ENCODE measurements around the gene DRICH1.
A peak's percentile ranks its signal among the peaks of the same experiment; 100 is the strongest.

The DRICH1 gene

GRCh38 chr22:23565915-23566704, 66.0 kb downstream of the DRICH1 start:
- Histone ChIP-seq H2AFZ (ENCODE audit: insufficient read depth, low read length, poor library complexity) (no peak overlapping the region), H3K79me1 (ENCODE audit: low read length) (no peaks in the 10 kb centered on the region), H4K91ac (ENCODE audit: low read depth, low read length) (no peak overlapping the region), H3K18ac (ENCODE audit: low read length) (no peak overlapping the region), H3K9ac (ENCODE audit: low read length) (no peak overlapping the region), H3K4me2 (ENCODE audit: low read length) (peak overlapping the region; percentile 83), H3K14ac (ENCODE audit: low read length) (no peak overlapping the region), H2BK5ac (ENCODE audit: low read depth, low read length, poor library complexity) (no peak overlapping the region), H3K79me2 (ENCODE audit: control insufficient read depth, insufficient read depth, low read length, poor library complexity) (no peaks in the 10 kb centered on the region), H3K23ac (ENCODE audit: low read length) (no peak overlapping the region), H2BK12ac (ENCODE audit: low read length) (no peak overlapping the region), H3K27ac (ENCODE audit: low read depth, low read length) (no peak overlapping the region), H2AK5ac (ENCODE audit: low read length) (no peak overlapping the region), H3K4me1 (ENCODE audit: control insufficient read depth in 1 of 2, insufficient read depth in 2 of 2, low read length in 2 of 2) (peaks cover 0 to 4% of the 10 kb centered on the region in 2 experiments), H4K8ac (ENCODE audit: low read depth, low read length) (no peak overlapping the region), H4K12ac (ENCODE audit: low read depth, low read length) (no peak overlapping the region), H3K27me3 (ENCODE audit: insufficient read depth, low read length) (peaks cover 13% of the 10 kb centered on the region), H3K36me3 (ENCODE audit: control insufficient read depth in 1 of 2, insufficient read depth in 2 of 2, low read length in 2 of 2) (no peaks in the 10 kb centered on the region), H3K4me3 (ENCODE audit: low read depth, low read length) (peak overlapping the region; percentile 69), H3K9me3 (ENCODE audit: insufficient read depth, low read depth, low read length) (peaks cover 6% of the 10 kb centered on the region), H3K4ac (ENCODE audit: low read depth, low read length) (no peak overlapping the region), H2BK120ac (ENCODE audit: insufficient read depth, low read length, poor library complexity) (no peak overlapping the region)
- no peak for DNase-seq
- WGBS (ENCODE audit: extremely low coverage, insufficient coverage, insufficient read length), result no CpG with 5 or more reads among the region's 73 CpGs

GRCh38 chr22:23565305-23565914, 66.7 kb downstream of the DRICH1 start:
- H3K27ac ChIP-seq (ENCODE audit: low read depth, low read length), result no peak overlapping the region
- no peak overlapping the region for H4K91ac ChIP-seq (ENCODE audit: low read depth, low read length)
- H3K14ac ChIP-seq (ENCODE audit: low read length), result no peak overlapping the region
- no peaks in the 10 kb centered on the region for H3K79me1 ChIP-seq (ENCODE audit: low read length)
- no peak overlapping the region for H2AK5ac ChIP-seq (ENCODE audit: low read length)
- no peak overlapping the region for H4K12ac ChIP-seq (ENCODE audit: low read depth, low read length)
- H2AFZ ChIP-seq (ENCODE audit: insufficient read depth, low read length, poor library complexity), result no peak overlapping the region
- no peak overlapping the region for H3K4me3 ChIP-seq (ENCODE audit: low read depth, low read length)
- H3K9ac ChIP-seq (ENCODE audit: low read length), result no peak overlapping the region
- no peak overlapping the region for H3K4ac ChIP-seq (ENCODE audit: low read depth, low read length)
- no peak overlapping the region for H2BK5ac ChIP-seq (ENCODE audit: low read depth, low read length, poor library complexity)
- no peak overlapping the region for H2BK12ac ChIP-seq (ENCODE audit: low read length)
- H3K18ac ChIP-seq (ENCODE audit: low read length), result no peak overlapping the region
- no peak overlapping the region for H3K23ac ChIP-seq (ENCODE audit: low read length)
- H3K79me2 ChIP-seq (ENCODE audit: control insufficient read depth, insufficient read depth, low read length, poor library complexity), result no peaks in the 10 kb centered on the region
- peaks cover 6% of the 10 kb centered on the region for H3K9me3 ChIP-seq (ENCODE audit: insufficient read depth, low read depth, low read length)
- no peaks in the 10 kb centered on the region for H3K36me3 ChIP-seq (ENCODE audit: control insufficient read depth in 1 of 2, insufficient read depth in 2 of 2, low read length in 2 of 2)
- H2BK120ac ChIP-seq (ENCODE audit: insufficient read depth, low read length, poor library complexity), result no peak overlapping the region
- H4K8ac ChIP-seq (ENCODE audit: low read depth, low read length), result no peak overlapping the region
- peaks cover 0 to 4% of the 10 kb centered on the region in 2 experiments for H3K4me1 ChIP-seq (ENCODE audit: control insufficient read depth in 1 of 2, insufficient read depth in 2 of 2, low read length in 2 of 2)
- no peak for DNase-seq
- H3K27me3 ChIP-seq (ENCODE audit: insufficient read depth, low read length), result peaks cover 13% of the 10 kb centered on the region
- H3K4me2 ChIP-seq (ENCODE audit: low read length), result peak overlapping the region; percentile 83
- WGBS (ENCODE audit: extremely low coverage, insufficient coverage, insufficient read length), result no CpG with 5 or more reads among the region's 11 CpGs

GRCh38 chr22:23564276-23564675, 67.8 kb downstream of the DRICH1 start:
- H3K4me1 ChIP-seq (ENCODE audit: control insufficient read depth in 1 of 2, insufficient read depth in 2 of 2, low read length in 2 of 2), result peaks cover 0 to 4% of the 10 kb centered on the region in 2 experiments
- no peak overlapping the region for H3K4me3 ChIP-seq (ENCODE audit: low read depth, low read length)
- peaks cover 6% of the 10 kb centered on the region for H3K9me3 ChIP-seq (ENCODE audit: insufficient read depth, low read depth, low read length)
- H3K79me2 ChIP-seq (ENCODE audit: control insufficient read depth, insufficient read depth, low read length, poor library complexity), result no peaks in the 10 kb centered on the region
- H2BK12ac ChIP-seq (ENCODE audit: low read length), result no peak overlapping the region
- no peak overlapping the region for H3K27ac ChIP-seq (ENCODE audit: low read depth, low read length)
- H3K9ac ChIP-seq (ENCODE audit: low read length), result no peak overlapping the region
- H3K4ac ChIP-seq (ENCODE audit: low read depth, low read length), result no peak overlapping the region
- H4K12ac ChIP-seq (ENCODE audit: low read depth, low read length), result no peak overlapping the region
- H3K36me3 ChIP-seq (ENCODE audit: control insufficient read depth in 1 of 2, insufficient read depth in 2 of 2, low read length in 2 of 2), result no peaks in the 10 kb centered on the region
- H2AK5ac ChIP-seq (ENCODE audit: low read length), result no peak overlapping the region
- no peak overlapping the region for H3K4me2 ChIP-seq (ENCODE audit: low read length)
- H2BK120ac ChIP-seq (ENCODE audit: insufficient read depth, low read length, poor library complexity), result no peak overlapping the region
- H2AFZ ChIP-seq (ENCODE audit: insufficient read depth, low read length, poor library complexity), result no peak overlapping the region
- H3K27me3 ChIP-seq (ENCODE audit: insufficient read depth, low read length), result peaks cover 13% of the 10 kb centered on the region
- DNase-seq, result peak in 1 of 2 donors; percentile 25
- H3K18ac ChIP-seq (ENCODE audit: low read length), result no peak overlapping the region
- H3K79me1 ChIP-seq (ENCODE audit: low read length), result no peaks in the 10 kb centered on the region
- H4K91ac ChIP-seq (ENCODE audit: low read depth, low read length), result no peak overlapping the region
- no peak overlapping the region for H4K8ac ChIP-seq (ENCODE audit: low read depth, low read length)
- no peak overlapping the region for H3K14ac ChIP-seq (ENCODE audit: low read length)
- H3K23ac ChIP-seq (ENCODE audit: low read length), result no peak overlapping the region
- no CpG with 5 or more reads among the region's 7 CpGs for WGBS (ENCODE audit: extremely low coverage, insufficient coverage, insufficient read length)
- no peak overlapping the region for H2BK5ac ChIP-seq (ENCODE audit: low read depth, low read length, poor library complexity)

GRCh38 chr22:23563111-23563510, 69.0 kb downstream of the DRICH1 start:
- Histone ChIP-seq H3K79me1 (ENCODE audit: low read length) (no peaks in the 10 kb centered on the region), H3K14ac (ENCODE audit: low read length) (no peak overlapping the region), H3K9ac (ENCODE audit: low read length) (no peak overlapping the region), H3K4ac (ENCODE audit: low read depth, low read length) (no peak overlapping the region), H3K36me3 (ENCODE audit: control insufficient read depth in 1 of 2, insufficient read depth in 2 of 2, low read length in 2 of 2) (no peaks in the 10 kb centered on the region), H2AFZ (ENCODE audit: insufficient read depth, low read length, poor library complexity) (no peak overlapping the region), H4K12ac (ENCODE audit: low read depth, low read length) (no peak overlapping the region), H3K79me2 (ENCODE audit: control insufficient read depth, insufficient read depth, low read length, poor library complexity) (no peaks in the 10 kb centered on the region), H3K9me3 (ENCODE audit: insufficient read depth, low read depth, low read length) (peaks cover 6% of the 10 kb centered on the region), H3K18ac (ENCODE audit: low read length) (no peak overlapping the region), H3K27me3 (ENCODE audit: insufficient read depth, low read length) (peaks cover 13% of the 10 kb centered on the region), H4K91ac (ENCODE audit: low read depth, low read length) (no peak overlapping the region), H2BK120ac (ENCODE audit: insufficient read depth, low read length, poor library complexity) (no peak overlapping the region), H3K27ac (ENCODE audit: low read depth, low read length) (no peak overlapping the region), H3K4me2 (ENCODE audit: low read length) (no peak overlapping the region), H2BK5ac (ENCODE audit: low read depth, low read length, poor library complexity) (no peak overlapping the region), H2AK5ac (ENCODE audit: low read length) (no peak overlapping the region), H3K4me3 (ENCODE audit: low read depth, low read length) (no peak overlapping the region), H3K4me1 (ENCODE audit: control insufficient read depth in 1 of 2, insufficient read depth in 2 of 2, low read length in 2 of 2) (peaks cover 0 to 4% of the 10 kb centered on the region in 2 experiments), H3K23ac (ENCODE audit: low read length) (no peak overlapping the region), H2BK12ac (ENCODE audit: low read length) (no peak overlapping the region), H4K8ac (ENCODE audit: low read depth, low read length) (no peak overlapping the region)
- no CpG with 5 or more reads among the region's 9 CpGs for WGBS (ENCODE audit: extremely low coverage, insufficient coverage, insufficient read length)
- DNase-seq, result no peak
